HG02981 (cell line): ENCODE measurements around the gene TICRR.

Source experiments
- ATAC-seq: cut with Tn5 transposase; IDR thresholded peaks from one replicate; pipeline ENCODE4 v1.9.1; 2021; ENCODE audit warnings: mild to moderate bottlenecking, moderate library complexity; ENCODE audit not compliant: unreplicated experiment

Gene TICRR

GRCh38 chr15:89670971-89671560 lies 95.8 kb downstream of the TICRR start:
- ATAC-seq, result no peak

- no peak for ATAC-seq
These were observed 96.4 kb downstream of the TICRR start for GRCh38 chr15:89671687-89672086.

- no peak for ATAC-seq
These were observed 97.2 kb downstream of the TICRR start for GRCh38 chr15:89672221-89673164.

GRCh38 chr15:89673165-89673512 lies 97.9 kb downstream of the TICRR start:
- no peak for ATAC-seq

GRCh38 chr15:89674526-89674925 lies 99.3 kb downstream of the TICRR start:
- ATAC-seq, result no peak

GRCh38 chr15:89675606-89676005 lies 100.3 kb downstream of the TICRR start:
- ATAC-seq, result no peak

GRCh38 chr15:89677381-89677780 lies 102.1 kb downstream of the TICRR start:
- no peak for ATAC-seq
